Measurements from ENCODE around the gene FBXW11. TPM values are rescaled to one million over a fixed set of nuclear protein-coding genes. Genes with fewer than 3 reads are reported as not detected.

Gene FBXW11
- total and polyA plus RNA-seq, 2 donors from 2014 or later, result 16.0 to 44.4 TPM

- Histone ChIP-seq H3K4me3 (ENCODE audit: low read length in 3 of 3) (no peak overlapping the region), H3K9me3 (ENCODE audit: control insufficient read depth in 2 of 3, insufficient read depth in 1 of 3, low read length in 3 of 3) (no peaks in the 10 kb centered on the region), H3K9ac (ENCODE audit: low read length in 3 of 3) (no peak overlapping the region), H3K27ac (ENCODE audit: low read depth in 2 of 2, low read length in 2 of 2) (no peak overlapping the region), H3K36me3 (ENCODE audit: control insufficient read depth in 2 of 3, insufficient read depth in 3 of 3, low read length in 3 of 3) (peaks cover 0 to 2% (median 0%) of the 10 kb centered on the region in 3 donors), H3K4me1 (ENCODE audit: control insufficient read depth in 2 of 3, insufficient read depth in 2 of 3, low read depth in 1 of 3, low read length in 3 of 3) (no peaks in the 10 kb centered on the region), H3K27me3 (ENCODE audit: control insufficient read depth, insufficient read depth, low read length) (no peaks in the 10 kb centered on the region)
- intact Hi-C loops (cut with DNase I), result no loop called here
- DNase-seq, result no peak
- no peak for TF ChIP-seq CTCF (IDR thresholded peaks at IDR 0.05; ENCODE audit: borderline replicate concordance, extremely low read depth, insufficient read depth)
- no peak for FAIRE-seq
Observed at GRCh38 chr5:171855798-171856763, 150.4 kb downstream of the FBXW11 start.

GRCh38 chr5:171855265-171855664 is 151.2 kb downstream of the FBXW11 start:
- Histone ChIP-seq H3K4me1 (ENCODE audit: control insufficient read depth in 2 of 3, insufficient read depth in 2 of 3, low read depth in 1 of 3, low read length in 3 of 3) (no peaks in the 10 kb centered on the region), H3K9ac (ENCODE audit: low read length in 3 of 3) (no peak overlapping the region), H3K4me3 (ENCODE audit: low read length in 3 of 3) (no peak overlapping the region), H3K9me3 (ENCODE audit: control insufficient read depth in 2 of 3, insufficient read depth in 1 of 3, low read length in 3 of 3) (no peaks in the 10 kb centered on the region), H3K36me3 (ENCODE audit: control insufficient read depth in 2 of 3, insufficient read depth in 3 of 3, low read length in 3 of 3) (no peaks in the 10 kb centered on the region), H3K27me3 (ENCODE audit: control insufficient read depth, insufficient read depth, low read length) (no peaks in the 10 kb centered on the region), H3K27ac (ENCODE audit: low read depth in 2 of 2, low read length in 2 of 2) (no peak overlapping the region)
- DNase-seq (no peak), FAIRE-seq (no peak)
- intact Hi-C loops (cut with DNase I), result no loop called here
- TF ChIP-seq CTCF (IDR thresholded peaks at IDR 0.05; ENCODE audit: borderline replicate concordance, extremely low read depth, insufficient read depth), result no peak

- no peak overlapping the region for H3K4me3 ChIP-seq (ENCODE audit: low read length in 3 of 3)
- H3K36me3 ChIP-seq (ENCODE audit: control insufficient read depth in 2 of 3, insufficient read depth in 3 of 3, low read length in 3 of 3), result no peaks in the 10 kb centered on the region
- DNase-seq, result no peak
- no peaks in the 10 kb centered on the region for H3K9me3 ChIP-seq (ENCODE audit: control insufficient read depth in 2 of 3, insufficient read depth in 1 of 3, low read length in 3 of 3)
- no peaks in the 10 kb centered on the region for H3K4me1 ChIP-seq (ENCODE audit: control insufficient read depth in 2 of 3, insufficient read depth in 2 of 3, low read depth in 1 of 3, low read length in 3 of 3)
- H3K27me3 ChIP-seq (ENCODE audit: control insufficient read depth, insufficient read depth, low read length), result no peaks in the 10 kb centered on the region
- intact Hi-C loops (cut with DNase I), result no loop called here
- no peak overlapping the region for H3K9ac ChIP-seq (ENCODE audit: low read length in 3 of 3)
- no peak overlapping the region for H3K27ac ChIP-seq (ENCODE audit: low read depth in 2 of 2, low read length in 2 of 2)
- no peak for TF ChIP-seq CTCF (IDR thresholded peaks at IDR 0.05; ENCODE audit: borderline replicate concordance, extremely low read depth, insufficient read depth)
- no peak for FAIRE-seq
Observed at GRCh38 chr5:171852255-171852681, 154.2 kb downstream of the FBXW11 start.
